ENCODE results near the gene INTS11. TPM values are rescaled to one million over a fixed set of nuclear protein-coding genes. Genes with fewer than 3 reads are reported as not detected.

Gene INTS11
- total and polyA plus RNA-seq, 2 of the 13 experiments (the other 11 are each of a cell fraction or from before 2014, with no cell fraction given): 52.8 to 94.8 TPM

GRCh38 chr1:1291548-1292441, 32.7 kb downstream of the INTS11 start (continued):
- no peak for TF ChIP-seq KLF15 (CRISPR knock-in tag; IDR thresholded peaks at IDR 0.05; ENCODE audit: borderline replicate concordance)
- TF ChIP-seq RFXAP (CRISPR knock-in tag; IDR thresholded peaks at IDR 0.05; ENCODE audit: borderline replicate concordance): no peak
- no peak for TF ChIP-seq ZNF3 (CRISPR knock-in tag; IDR thresholded peaks at IDR 0.05)
- TF ChIP-seq, protein P1, sequence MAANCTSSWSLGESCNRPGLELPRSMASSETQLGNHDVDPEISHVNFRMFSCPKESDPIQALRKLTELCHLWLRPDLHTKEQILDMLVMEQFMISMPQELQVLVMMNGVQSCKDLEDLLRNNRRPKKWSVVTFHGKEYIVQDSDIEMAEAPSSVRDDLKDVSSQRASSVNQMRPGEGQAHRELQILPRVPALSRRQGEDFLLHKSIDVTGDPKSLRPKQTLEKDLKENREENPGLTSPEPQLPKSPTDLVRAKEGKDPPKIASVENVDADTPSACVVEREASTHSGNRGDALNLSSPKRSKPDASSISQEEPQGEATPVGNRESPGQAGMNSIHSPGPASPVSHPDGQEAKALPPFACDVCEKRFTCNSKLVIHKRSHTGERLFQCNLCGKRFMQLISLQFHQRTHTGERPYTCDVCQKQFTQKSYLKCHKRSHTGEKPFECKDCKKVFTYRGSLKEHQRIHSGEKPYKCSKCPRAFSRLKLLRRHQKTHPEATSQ (CRISPR knock-in tag; IDR thresholded peaks at IDR 0.05; ENCODE audit: borderline replicate concordance): no peak
- peak; percentile 10; the same call in 1 of the 2 replicates for TF ChIP-seq FOXO1 (CRISPR knock-in tag; IDR thresholded peaks at IDR 0.05)
- TF ChIP-seq MYNN (CRISPR knock-in tag; IDR thresholded peaks at IDR 0.05; ENCODE audit: low read depth): no peak
- 0 out of 2 replicates have a peak, but pooled peaks have one; percentile 14 for TF ChIP-seq ZNF331 (CRISPR knock-in tag; IDR thresholded peaks at IDR 0.05)
- TF ChIP-seq NCOA1 (CRISPR knock-in tag; IDR thresholded peaks at IDR 0.05): no peak
- TF ChIP-seq ZNF543 (CRISPR knock-in tag; IDR thresholded peaks at IDR 0.05): no peak
- TF ChIP-seq WIZ (CRISPR knock-in tag; IDR thresholded peaks at IDR 0.05): no peak
- no peak for TF ChIP-seq NFKBIZ (CRISPR knock-in tag; IDR thresholded peaks at IDR 0.05)
- TF ChIP-seq, protein P2, sequence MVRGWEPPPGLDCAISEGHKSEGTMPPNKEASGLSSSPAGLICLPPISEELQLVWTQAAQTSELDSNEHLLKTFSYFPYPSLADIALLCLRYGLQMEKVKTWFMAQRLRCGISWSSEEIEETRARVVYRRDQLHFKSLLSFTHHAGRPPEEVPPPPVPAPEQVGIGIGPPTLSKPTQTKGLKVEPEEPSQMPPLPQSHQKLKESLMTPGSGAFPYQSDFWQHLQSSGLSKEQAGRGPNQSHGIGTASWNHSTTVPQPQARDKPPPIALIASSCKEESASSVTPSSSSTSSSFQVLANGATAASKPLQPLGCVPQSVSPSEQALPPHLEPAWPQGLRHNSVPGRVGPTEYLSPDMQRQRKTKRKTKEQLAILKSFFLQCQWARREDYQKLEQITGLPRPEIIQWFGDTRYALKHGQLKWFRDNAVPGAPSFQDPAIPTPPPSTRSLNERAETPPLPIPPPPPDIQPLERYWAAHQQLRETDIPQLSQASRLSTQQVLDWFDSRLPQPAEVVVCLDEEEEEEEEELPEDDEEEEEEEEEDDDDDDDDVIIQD (CRISPR knock-in tag; IDR thresholded peaks at IDR 0.05; ENCODE audit: low read depth): no peak
- no peak for TF ChIP-seq ZKSCAN5 (CRISPR knock-in tag; IDR thresholded peaks at IDR 0.05)
- TF ChIP-seq SCMH1 (CRISPR knock-in tag; IDR thresholded peaks at IDR 0.05; ENCODE audit: borderline replicate concordance): no peak
- TF ChIP-seq SRY (CRISPR knock-in tag; IDR thresholded peaks at IDR 0.05): no peak
- TF ChIP-seq AKAP8 (CRISPR knock-in tag; IDR thresholded peaks at IDR 0.05): peak; percentile 91
- no peak for TF ChIP-seq GFI1 (CRISPR knock-in tag; IDR thresholded peaks at IDR 0.05; ENCODE audit: borderline replicate concordance)
- no peak for TF ChIP-seq ONECUT2 (CRISPR knock-in tag; IDR thresholded peaks at IDR 0.05)
- 0 out of 2 replicates have a peak, but pooled peaks have one; percentile 41 for TF ChIP-seq ZNF280B (CRISPR knock-in tag; IDR thresholded peaks at IDR 0.05; ENCODE audit: borderline replicate concordance)
- no peak for TF ChIP-seq ZBED4 (CRISPR knock-in tag; IDR thresholded peaks at IDR 0.05; ENCODE audit: borderline replicate concordance)
- TF ChIP-seq ZSCAN12 (CRISPR knock-in tag; IDR thresholded peaks at IDR 0.05): no peak
- no peak for TF ChIP-seq ZNF484 (CRISPR knock-in tag; IDR thresholded peaks at IDR 0.05; ENCODE audit: borderline replicate concordance, low read depth)
